Mucosa of rectum (tissue), 2 donors: ENCODE results near the gene ATP6V1C2.

Source experiments
- H3K27ac ChIP-seq, 2 donors: one replicate each; pipeline ENCODE4 v1.7.0; 2013; ENCODE audit warnings: inconsistent platforms in 2 of 2, low read depth in 2 of 2, low read length in 2 of 2
- H3K27me3 ChIP-seq, 2 donors: one replicate each; pipeline ENCODE4 v1.7.0; 2013; ENCODE audit warnings: low read length in 2 of 2; ENCODE audit not compliant: control insufficient read depth in 2 of 2, insufficient read depth in 2 of 2
- H3K36me3 ChIP-seq, 2 donors: one replicate each; pipeline ENCODE4 v1.7.0; 2013; ENCODE audit warnings: low read length in 2 of 2; ENCODE audit not compliant: control insufficient read depth in 2 of 2, insufficient read depth in 2 of 2
- H3K4me1 ChIP-seq, 2 donors: one replicate each; pipeline ENCODE4 v1.7.0; 2013; ENCODE audit warnings: low read length in 2 of 2, mild to moderate bottlenecking in 1 of 2; ENCODE audit not compliant: control insufficient read depth in 2 of 2, insufficient read depth in 2 of 2
- H3K4me3 ChIP-seq, 2 donors: one replicate each; pipeline ENCODE4 v1.7.0; 2013; ENCODE audit warnings: low read length in 2 of 2
- H3K9ac ChIP-seq, 2 donors: one replicate each; pipeline ENCODE4 v1.7.0; 2013; ENCODE audit warnings: low read length in 2 of 2, low read depth in 1 of 2, mild to moderate bottlenecking in 1 of 2
- H3K9me3 ChIP-seq, 2 donors: one replicate each; pipeline ENCODE4 v1.7.0; 2013; ENCODE audit warnings: low read length in 2 of 2; ENCODE audit not compliant: control insufficient read depth in 2 of 2
- donor health status: healthy.
- donor health status: Normal muscosa, but diverticular disease.

ATP6V1C2 gene

GRCh38 chr2:10820562-10820961, 99.1 kb downstream of the ATP6V1C2 start:
- no peaks in the 10 kb centered on the region for H3K9me3 ChIP-seq

DNA sequence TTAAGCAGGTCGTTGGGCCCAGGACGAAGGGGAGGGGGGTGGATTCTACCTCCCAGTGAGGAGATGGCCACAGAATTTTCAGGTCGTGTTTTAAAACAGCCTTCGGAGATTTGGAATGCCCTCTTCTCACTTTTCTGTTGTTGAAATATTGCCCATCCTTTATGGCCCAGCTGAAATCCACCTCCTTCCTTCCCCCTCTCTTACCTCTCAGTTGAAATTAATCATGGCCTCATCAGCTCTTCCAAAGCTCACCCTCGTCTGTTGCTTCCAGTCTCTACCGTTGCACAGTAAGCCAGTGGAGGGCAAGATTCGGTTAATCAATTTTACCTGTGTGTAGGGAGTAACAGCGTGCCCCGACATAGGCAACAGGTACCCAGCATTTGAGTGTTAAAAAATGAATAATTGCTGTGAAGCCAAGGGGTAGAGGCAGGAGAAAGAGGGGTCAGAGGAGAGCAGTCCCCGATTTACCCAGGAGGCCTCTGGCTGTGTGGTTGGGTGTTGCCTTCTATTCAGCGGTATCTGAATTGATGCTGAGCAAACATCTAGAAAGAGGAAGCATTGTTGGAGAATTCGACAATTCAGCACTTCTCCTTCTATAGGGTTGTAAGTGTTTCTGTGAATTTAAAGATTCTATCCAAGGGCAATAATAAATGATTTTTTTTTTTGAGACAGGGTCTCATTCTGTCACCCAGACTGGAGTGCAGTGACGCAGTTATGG, 99.7 kb downstream of the ATP6V1C2 start:
- H3K4me1 ChIP-seq: no peaks in the 10 kb centered on the region
- no peaks in the 10 kb centered on the region for H3K9me3 ChIP-seq
- peaks cover 0 to 2% of the 10 kb centered on the region in 2 donors for H3K27me3 ChIP-seq
- H3K27ac ChIP-seq: no peak overlapping the region
- no peak overlapping the region for H3K4me3 ChIP-seq
- no peak overlapping the region for H3K9ac ChIP-seq
- no peaks in the 10 kb centered on the region for H3K36me3 ChIP-seq

More at GRCh38 chr2:10820562-10820961, 99.1 kb downstream of the ATP6V1C2 start:
- no peaks in the 10 kb centered on the region for H3K4me1 ChIP-seq
- H3K36me3 ChIP-seq: no peaks in the 10 kb centered on the region
- no peak overlapping the region for H3K27ac ChIP-seq
- no peaks in the 10 kb centered on the region for H3K27me3 ChIP-seq
- H3K9ac ChIP-seq: no peak overlapping the region
- no peak overlapping the region for H3K4me3 ChIP-seq

DNA sequence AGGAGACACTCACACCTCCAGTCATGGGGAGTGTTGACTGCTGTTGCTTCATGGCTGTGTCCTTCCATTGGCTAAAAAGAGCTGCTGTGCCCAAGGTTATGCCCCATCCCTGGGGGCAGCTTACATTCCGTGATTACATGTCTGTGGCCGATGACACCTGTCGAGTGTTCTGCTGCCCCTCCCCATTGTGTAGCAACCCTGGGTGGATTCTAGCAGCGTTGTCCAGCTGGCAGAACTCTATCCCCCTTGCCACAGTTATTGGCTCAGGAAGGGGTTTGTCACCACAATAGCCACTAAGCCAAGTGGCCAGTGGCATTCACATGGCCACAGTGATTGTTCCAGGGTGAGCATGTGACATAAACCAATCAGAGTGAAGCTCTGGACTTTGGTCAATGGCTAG, 102.8 kb downstream of the ATP6V1C2 start:
- peaks cover 0 to 2% of the 10 kb centered on the region in 2 donors for H3K27me3 ChIP-seq
- H3K9ac ChIP-seq: no peak overlapping the region
- no peak overlapping the region for H3K4me3 ChIP-seq
- H3K36me3 ChIP-seq: no peaks in the 10 kb centered on the region
- peaks cover 0 to 5% of the 10 kb centered on the region in 2 donors for H3K4me1 ChIP-seq
- H3K9me3 ChIP-seq: no peaks in the 10 kb centered on the region
- H3K27ac ChIP-seq: no peak overlapping the region

DNA sequence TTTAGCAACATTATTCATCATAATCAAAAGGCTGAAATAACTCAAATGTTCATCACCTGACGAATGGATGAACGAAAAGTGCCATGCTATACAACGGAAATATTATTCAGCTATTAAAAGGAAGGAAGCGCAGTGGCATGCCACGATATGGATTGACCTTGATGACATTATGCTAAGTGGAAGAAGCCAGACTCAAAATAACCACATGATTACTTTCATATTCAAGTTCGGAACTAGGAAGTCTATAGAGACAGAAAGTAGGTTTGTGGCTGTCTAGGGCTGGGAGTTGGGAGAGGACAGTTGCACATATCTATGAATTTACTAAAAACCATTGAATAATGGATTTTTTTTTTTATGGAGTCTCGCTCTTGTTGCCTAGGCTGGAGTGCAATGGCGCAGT, 104.6 kb downstream of the ATP6V1C2 start:
- Histone ChIP-seq H3K27ac (no peak overlapping the region), H3K9me3 (no peaks in the 10 kb centered on the region), H3K27me3 (peaks cover 0 to 2% of the 10 kb centered on the region in 2 donors), H3K36me3 (no peaks in the 10 kb centered on the region), H3K4me1 (peaks cover 4 to 14% of the 10 kb centered on the region in 2 donors), H3K4me3 (no peak overlapping the region), H3K9ac (no peak overlapping the region)

GRCh38 chr2:10826625-10827024, 105.2 kb downstream of the ATP6V1C2 start:
- Histone ChIP-seq H3K27me3 (peaks cover 0 to 2% of the 10 kb centered on the region in 2 donors), H3K36me3 (no peaks in the 10 kb centered on the region), H3K9me3 (no peaks in the 10 kb centered on the region), H3K27ac (no peak overlapping the region), H3K4me3 (no peak overlapping the region), H3K4me1 (peaks cover 4 to 14% of the 10 kb centered on the region in 2 donors), H3K9ac (no peak overlapping the region)

DNA sequence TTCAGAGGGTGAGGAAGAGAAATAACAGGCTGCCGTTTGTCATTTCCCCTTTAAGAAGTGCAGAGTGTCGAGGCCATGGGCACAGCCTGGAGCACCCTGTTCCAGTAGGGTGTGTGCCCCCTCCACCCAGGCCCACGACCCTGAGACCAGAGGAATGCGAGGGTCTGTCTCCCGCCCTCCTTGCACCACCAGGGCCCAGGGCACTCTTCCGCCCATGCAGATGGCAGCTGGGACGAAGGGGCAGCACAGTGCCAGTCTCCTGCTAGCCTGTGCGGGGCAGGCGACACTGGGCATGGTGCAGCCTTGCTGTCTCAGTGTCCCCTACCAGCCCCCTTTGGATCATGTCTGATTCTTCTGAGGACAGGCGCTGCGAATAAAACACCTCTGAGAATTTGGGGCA, 106.9 kb downstream of the ATP6V1C2 start:
- no peak overlapping the region for H3K4me3 ChIP-seq
- H3K27ac ChIP-seq: no peak overlapping the region
- H3K27me3 ChIP-seq: peaks cover 0 to 2% of the 10 kb centered on the region in 2 donors
- H3K4me1 ChIP-seq: peaks cover 4 to 14% of the 10 kb centered on the region in 2 donors
- no peak overlapping the region for H3K9ac ChIP-seq
- no peaks in the 10 kb centered on the region for H3K36me3 ChIP-seq
- no peaks in the 10 kb centered on the region for H3K9me3 ChIP-seq

- Histone ChIP-seq H3K9me3 (no peaks in the 10 kb centered on the region), H3K9ac (no peak overlapping the region), H3K36me3 (no peaks in the 10 kb centered on the region), H3K27me3 (peaks cover 0 to 2% of the 10 kb centered on the region in 2 donors), H3K4me3 (no peak overlapping the region), H3K4me1 (peaks cover 4 to 14% of the 10 kb centered on the region in 2 donors), H3K27ac (no peak overlapping the region)
These were observed 107.9 kb downstream of the ATP6V1C2 start for GRCh38 chr2:10829299-10829698.

DNA sequence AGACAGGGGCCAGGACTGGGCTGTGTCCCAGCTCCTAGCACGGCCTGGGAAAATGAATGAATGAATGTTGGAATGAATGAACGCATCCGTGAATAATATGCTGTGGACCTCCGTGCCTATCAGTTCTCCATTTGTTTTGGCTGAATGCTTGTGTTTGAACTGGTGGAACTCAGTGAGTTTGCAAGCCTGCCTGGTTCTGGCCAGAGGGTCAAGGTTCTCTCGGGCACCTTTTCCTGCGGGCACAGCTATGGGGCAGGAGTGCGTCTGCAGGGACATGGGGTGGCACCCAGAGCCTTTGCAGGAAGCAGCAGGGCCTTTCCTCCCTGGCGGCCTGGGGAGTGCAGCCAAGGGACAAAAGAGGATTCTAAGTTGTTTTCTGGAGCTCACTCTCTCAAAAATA, 108.8 kb downstream of the ATP6V1C2 start:
- no peaks in the 10 kb centered on the region for H3K9me3 ChIP-seq
- no peak overlapping the region for H3K4me3 ChIP-seq
- peaks cover 4 to 14% of the 10 kb centered on the region in 2 donors for H3K4me1 ChIP-seq
- no peak overlapping the region for H3K9ac ChIP-seq
- no peak overlapping the region for H3K27ac ChIP-seq
- H3K36me3 ChIP-seq: no peaks in the 10 kb centered on the region
- H3K27me3 ChIP-seq: peaks cover 0 to 2% of the 10 kb centered on the region in 2 donors

DNA sequence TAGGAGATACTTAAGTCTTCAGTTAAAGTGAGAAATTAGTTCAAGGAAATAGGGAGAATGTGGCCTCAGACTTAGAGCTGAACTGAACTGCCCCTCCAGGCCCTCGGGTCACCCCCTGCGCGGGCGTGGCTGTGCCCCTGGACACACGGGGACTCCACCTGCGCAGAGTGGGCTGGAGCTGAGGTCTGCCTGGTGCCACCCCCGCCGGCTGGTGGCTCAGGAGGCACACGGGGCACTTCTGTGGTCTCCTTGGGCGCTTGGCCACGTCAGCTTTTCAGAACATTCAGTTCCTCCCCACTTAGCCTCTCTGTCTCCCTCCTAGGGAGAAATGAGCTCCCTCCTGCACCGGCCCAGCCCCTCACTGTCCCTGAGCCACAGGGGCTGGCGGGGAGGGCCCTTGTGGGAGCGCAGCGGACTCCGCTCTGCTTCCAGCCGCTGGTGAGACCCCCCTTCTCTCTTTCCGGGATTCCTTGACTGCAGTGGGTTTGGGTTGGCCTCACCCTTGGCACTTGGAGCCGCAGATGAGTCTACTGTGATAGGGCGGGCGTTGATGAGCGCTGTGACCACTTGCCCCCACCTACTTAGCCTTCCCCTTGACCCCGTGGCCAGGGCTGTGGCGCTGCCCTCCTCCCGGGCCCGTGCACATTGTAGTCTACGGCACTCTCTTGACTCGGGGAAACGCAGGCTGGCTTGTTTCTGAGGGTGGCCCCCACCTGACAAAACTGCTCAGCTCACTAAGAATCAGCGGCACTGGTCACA, 109.4 kb downstream of the ATP6V1C2 start:
- no peaks in the 10 kb centered on the region for H3K36me3 ChIP-seq
- no peak overlapping the region for H3K4me3 ChIP-seq
- peaks cover 4 to 14% of the 10 kb centered on the region in 2 donors for H3K4me1 ChIP-seq
- peaks cover 0 to under 1% of the 10 kb centered on the region in 2 donors for H3K27me3 ChIP-seq
- no peak overlapping the region for H3K27ac ChIP-seq
- no peaks in the 10 kb centered on the region for H3K9me3 ChIP-seq
- H3K9ac ChIP-seq: no peak overlapping the region

DNA sequence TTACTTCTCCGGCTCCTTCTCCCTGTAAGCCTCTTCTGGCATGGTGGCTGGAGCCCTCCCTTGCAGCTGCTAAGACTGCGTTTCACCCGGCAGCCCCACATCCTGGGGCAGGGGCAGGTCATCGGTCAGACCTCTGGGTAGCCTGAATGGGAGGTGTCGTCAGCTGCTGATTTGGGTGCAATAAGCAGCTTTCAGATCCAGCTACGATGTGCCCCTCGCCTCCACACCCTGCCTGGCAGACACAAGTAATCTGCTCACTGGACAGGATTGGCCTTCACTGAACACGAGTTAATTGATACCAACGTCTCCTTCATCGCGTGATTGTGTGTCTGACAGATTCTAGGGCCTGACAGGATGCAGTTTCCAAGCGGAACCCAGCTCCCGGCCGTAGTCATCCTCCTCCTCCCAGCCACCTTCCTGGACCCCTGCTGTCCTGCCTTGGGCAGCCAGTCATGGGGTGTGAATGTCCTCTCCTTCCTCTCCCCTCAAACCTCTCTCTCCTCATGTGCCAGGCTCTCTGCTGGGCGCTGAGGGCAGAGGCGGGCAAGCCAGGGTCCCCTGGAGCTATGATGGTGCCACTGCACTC, 110.1 kb downstream of the ATP6V1C2 start:
- no peaks in the 10 kb centered on the region for H3K27me3 ChIP-seq
- no peaks in the 10 kb centered on the region for H3K9me3 ChIP-seq
- no peak overlapping the region for H3K4me3 ChIP-seq
- no peak overlapping the region for H3K9ac ChIP-seq
- H3K27ac ChIP-seq: no peak overlapping the region
- H3K4me1 ChIP-seq: peaks cover 4 to 14% of the 10 kb centered on the region in 2 donors
- H3K36me3 ChIP-seq: no peaks in the 10 kb centered on the region
